Prostate gland (tissue), 2 donors: ENCODE results near the gene SH3PXD2A. TPM values are rescaled to one million over a fixed set of nuclear protein-coding genes. Genes with fewer than 3 reads are reported as not detected.

Source experiments
- DNase-seq: peaks from one replicate; pipeline ENCODE4 v3.0.0-alpha.2; 2019; ENCODE audit warnings: low spot score
- H3K27ac ChIP-seq, 2 donors: fragments of 200-600 bp; sonication (generic); 2 replicates each; pipeline ENCODE4 v1.5.1; 2017 to 2019
- H3K27me3 ChIP-seq: fragments of 200-600 bp; sonication (generic); replicated peaks from 2 replicates; pipeline ENCODE4 v1.5.1; 2019; ENCODE audit not compliant: insufficient read depth
- H3K36me3 ChIP-seq, 2 donors: fragments of 200-600 bp; sonication (generic); 1 replicate in 1 of 2; 2 replicates in 1 of 2; pipeline versions ENCODE4 v1.5.1 to v1.8.1; 2017 to 2019
- H3K4me1 ChIP-seq: fragments of 200-600 bp; sonication (generic); replicated peaks from 2 replicates; pipeline ENCODE4 v1.5.1; 2019
- H3K4me3 ChIP-seq, 2 donors: fragments of 200-600 bp; sonication (generic); 2 replicates each; pipeline ENCODE4 v1.5.1; 2017 to 2019
- H3K9me3 ChIP-seq: fragments of 200-600 bp; sonication (generic); 2 replicates; pipeline ENCODE4 v1.5.1; 2017
- POLR2A ChIP-seq: fragments of 450-650 bp; IDR thresholded peaks from one replicate; pipeline ENCODE4 v1.6.1; 2016; ENCODE audit warnings: antibody characterized with exemption, mild to moderate bottlenecking
- POLR2AphosphoS5 ChIP-seq: sonication (generic); formaldehyde crosslinking; IDR thresholded peaks from one replicate; pipeline ENCODE4 v1.6.1; 2017; ENCODE audit warnings: antibody characterized with exemption
- WGBS: methylation state at CpG from one replicate; pipeline ENCODE4 v1.1.5; 2018; 5-methylcytosine and 5-hydroxymethylcytosine counted together
- intact Hi-C: fragments of 100-400 bp; cut with DNase I; formaldehyde crosslinking; loops from one replicate; pipeline ENCODE4 v1.14.2; 2022
- total RNA-seq, 2 donors: library from RNA; depleted of rRNA; stranded (reverse); fragments of >200 nt; gene quantifications; one replicate each; pipeline ENCODE4 v1.1.0, GENCODE V29; 2016
- TF ChIP-seq, protein P1 (sequence below), 4 experiments: fragments of 200-600 bp in 2 of 4; fragments of 450-650 bp in 2 of 4; sonication (generic) in 2 of 4; IDR thresholded peaks; 1 replicate in 3 of 4; 2 replicates in 1 of 4; pipeline ENCODE4 v1.5.1; 2016 to 2019; ENCODE audit warnings: antibody characterized with exemption in 4 of 4, mild to moderate bottlenecking in 2 of 4, moderate library complexity in 2 of 4

SH3PXD2A gene
- total RNA-seq, 2 donors from 2014 or later: 14.2 to 26.4 TPM

DNA sequence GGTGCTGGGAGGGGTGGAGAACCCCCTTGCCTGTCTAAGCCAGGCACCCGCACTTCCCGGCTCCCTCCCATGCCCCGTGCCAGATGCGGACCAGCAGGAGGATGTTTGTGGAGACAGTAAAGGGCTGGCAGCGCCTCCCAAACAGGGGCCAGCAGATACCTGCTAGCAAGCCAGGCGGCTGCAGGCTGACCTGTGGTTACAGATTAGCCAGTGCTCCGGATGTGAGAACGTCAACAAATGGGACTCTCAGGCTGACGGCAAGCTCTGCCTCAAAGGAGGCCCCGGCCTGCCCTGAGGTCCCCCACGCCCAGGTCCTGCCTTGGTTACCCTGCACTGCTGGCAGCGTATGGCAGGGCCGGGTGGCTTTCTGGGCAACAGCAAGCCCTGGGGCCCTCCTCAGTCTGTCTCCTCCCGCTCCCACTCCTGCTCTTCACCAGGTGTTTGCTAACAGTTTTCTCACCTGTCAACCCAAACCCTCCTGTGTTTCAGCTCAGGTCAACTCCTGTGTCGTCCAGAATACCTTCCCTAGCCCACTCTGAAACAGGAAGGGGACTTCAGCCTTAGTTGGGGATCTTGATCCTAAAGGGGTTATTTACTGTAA is 276.5 kb downstream of the SH3PXD2A start:
- Histone ChIP-seq H3K36me3 (no peaks in the 10 kb centered on the region), H3K9me3 (no peaks in the 10 kb centered on the region), H3K4me3 (no peak overlapping the region), H3K4me1 (no peaks in the 10 kb centered on the region), H3K27me3 (no peaks in the 10 kb centered on the region), H3K27ac (no peak overlapping the region)
- intact Hi-C loops: no loop called here
- no peak for TF ChIP-seq POLR2A
- TF ChIP-seq, protein P1, sequence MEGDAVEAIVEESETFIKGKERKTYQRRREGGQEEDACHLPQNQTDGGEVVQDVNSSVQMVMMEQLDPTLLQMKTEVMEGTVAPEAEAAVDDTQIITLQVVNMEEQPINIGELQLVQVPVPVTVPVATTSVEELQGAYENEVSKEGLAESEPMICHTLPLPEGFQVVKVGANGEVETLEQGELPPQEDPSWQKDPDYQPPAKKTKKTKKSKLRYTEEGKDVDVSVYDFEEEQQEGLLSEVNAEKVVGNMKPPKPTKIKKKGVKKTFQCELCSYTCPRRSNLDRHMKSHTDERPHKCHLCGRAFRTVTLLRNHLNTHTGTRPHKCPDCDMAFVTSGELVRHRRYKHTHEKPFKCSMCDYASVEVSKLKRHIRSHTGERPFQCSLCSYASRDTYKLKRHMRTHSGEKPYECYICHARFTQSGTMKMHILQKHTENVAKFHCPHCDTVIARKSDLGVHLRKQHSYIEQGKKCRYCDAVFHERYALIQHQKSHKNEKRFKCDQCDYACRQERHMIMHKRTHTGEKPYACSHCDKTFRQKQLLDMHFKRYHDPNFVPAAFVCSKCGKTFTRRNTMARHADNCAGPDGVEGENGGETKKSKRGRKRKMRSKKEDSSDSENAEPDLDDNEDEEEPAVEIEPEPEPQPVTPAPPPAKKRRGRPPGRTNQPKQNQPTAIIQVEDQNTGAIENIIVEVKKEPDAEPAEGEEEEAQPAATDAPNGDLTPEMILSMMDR (IDR thresholded peaks at IDR 0.05): no peak
- no peak for TF ChIP-seq POLR2AphosphoS5
- WGBS: 39% methylated on average over 15 of the region's 15 CpGs
- no peak for DNase-seq

DNA sequence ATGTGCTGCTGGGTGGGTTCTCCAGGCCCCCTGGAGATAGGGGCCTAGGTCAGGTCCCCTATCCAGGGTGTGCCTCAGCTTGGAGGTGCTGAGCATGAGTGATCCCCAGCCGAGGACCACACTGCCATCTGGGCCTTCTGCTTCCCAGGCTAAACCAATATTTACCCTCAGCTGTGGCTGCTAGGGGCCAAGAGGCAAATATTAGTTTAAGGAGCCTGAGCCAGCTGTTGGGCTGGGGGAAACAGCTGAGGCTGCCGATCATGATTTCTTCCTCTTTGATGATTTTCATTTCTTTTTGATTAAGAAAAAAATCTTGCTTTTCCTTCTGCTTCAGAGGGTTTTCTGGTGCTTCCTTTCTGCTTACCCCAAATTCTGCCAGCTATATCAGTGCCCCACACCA is 278.5 kb downstream of the SH3PXD2A start:
- Histone ChIP-seq H3K9me3 (no peaks in the 10 kb centered on the region), H3K4me1 (no peaks in the 10 kb centered on the region), H3K36me3 (no peaks in the 10 kb centered on the region), H3K27me3 (no peaks in the 10 kb centered on the region), H3K4me3 (no peak overlapping the region), H3K27ac (no peak overlapping the region)
- DNase-seq: no peak
- no peak for TF ChIP-seq POLR2A
- TF ChIP-seq, protein P1 (IDR thresholded peaks at IDR 0.05): no peak
- intact Hi-C loops: no loop called here
- WGBS: 40% methylated on average over 2 of the region's 2 CpGs

DNA sequence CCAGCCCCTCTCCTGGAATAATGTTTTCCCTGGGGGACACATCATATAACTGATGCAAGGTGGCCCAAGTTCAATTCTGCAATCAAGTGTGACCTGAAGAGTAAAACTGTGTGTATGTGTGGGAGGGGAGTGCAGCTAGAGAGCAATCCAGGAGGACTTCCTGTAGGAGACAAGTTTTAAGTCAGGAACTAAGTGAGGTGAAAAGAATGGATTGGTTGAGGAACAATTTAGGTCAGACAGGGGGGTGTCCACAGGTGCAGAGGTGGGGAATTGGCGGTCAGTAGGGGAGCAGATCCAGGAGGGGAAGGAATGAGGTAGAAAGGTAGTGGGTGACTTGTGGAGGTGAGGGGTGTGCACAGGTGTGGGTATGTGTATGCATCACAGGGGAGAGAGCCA is 279.3 kb downstream of the SH3PXD2A start:
- TF ChIP-seq POLR2AphosphoS5: no peak
- 94% methylated on average over 1 of the region's 1 CpG for WGBS

DNA sequence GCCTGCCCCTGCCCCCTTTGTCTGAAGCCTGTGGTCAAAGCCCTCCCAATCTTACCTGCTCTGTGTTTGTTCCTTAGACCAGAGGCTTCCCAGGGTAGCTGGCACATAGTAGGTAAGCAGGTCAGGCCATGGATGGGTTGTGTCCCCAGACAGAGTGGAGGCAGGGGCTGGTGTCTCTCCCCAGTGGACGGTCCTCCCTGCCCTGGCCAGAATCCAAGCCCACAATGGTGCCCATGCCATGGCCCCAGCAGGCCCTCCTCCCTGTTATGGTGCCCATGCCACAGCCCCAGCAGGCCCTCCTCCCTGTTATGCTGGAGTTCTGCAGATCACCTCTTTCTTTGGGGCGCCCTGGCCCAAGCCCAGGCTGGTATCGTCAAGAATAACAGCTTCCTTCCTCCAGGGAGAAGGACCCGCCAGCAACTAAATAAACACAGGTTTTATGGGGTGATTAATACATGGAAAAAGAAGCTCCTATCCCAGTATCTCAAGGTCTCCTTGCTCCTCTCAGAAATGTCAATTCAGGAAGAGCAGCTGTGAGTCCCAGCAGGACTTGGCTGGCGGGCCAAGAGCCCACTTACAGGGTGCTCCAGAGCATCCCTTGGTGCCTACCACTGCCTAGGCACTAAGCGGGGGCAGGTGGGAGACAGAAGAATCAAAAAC is 279.8 kb downstream of the SH3PXD2A start:
- H3K27ac ChIP-seq: no peak overlapping the region

More for the DNA sequence above, 279.3 kb downstream of the SH3PXD2A start:
- H3K27me3 ChIP-seq: no peaks in the 10 kb centered on the region
- H3K9me3 ChIP-seq: no peaks in the 10 kb centered on the region
- no peaks in the 10 kb centered on the region for H3K4me1 ChIP-seq
- DNase-seq: no peak
- H3K27ac ChIP-seq: no peak overlapping the region
- no peak overlapping the region for H3K4me3 ChIP-seq
- intact Hi-C loops: no loop called here
- no peaks in the 10 kb centered on the region for H3K36me3 ChIP-seq

DNA sequence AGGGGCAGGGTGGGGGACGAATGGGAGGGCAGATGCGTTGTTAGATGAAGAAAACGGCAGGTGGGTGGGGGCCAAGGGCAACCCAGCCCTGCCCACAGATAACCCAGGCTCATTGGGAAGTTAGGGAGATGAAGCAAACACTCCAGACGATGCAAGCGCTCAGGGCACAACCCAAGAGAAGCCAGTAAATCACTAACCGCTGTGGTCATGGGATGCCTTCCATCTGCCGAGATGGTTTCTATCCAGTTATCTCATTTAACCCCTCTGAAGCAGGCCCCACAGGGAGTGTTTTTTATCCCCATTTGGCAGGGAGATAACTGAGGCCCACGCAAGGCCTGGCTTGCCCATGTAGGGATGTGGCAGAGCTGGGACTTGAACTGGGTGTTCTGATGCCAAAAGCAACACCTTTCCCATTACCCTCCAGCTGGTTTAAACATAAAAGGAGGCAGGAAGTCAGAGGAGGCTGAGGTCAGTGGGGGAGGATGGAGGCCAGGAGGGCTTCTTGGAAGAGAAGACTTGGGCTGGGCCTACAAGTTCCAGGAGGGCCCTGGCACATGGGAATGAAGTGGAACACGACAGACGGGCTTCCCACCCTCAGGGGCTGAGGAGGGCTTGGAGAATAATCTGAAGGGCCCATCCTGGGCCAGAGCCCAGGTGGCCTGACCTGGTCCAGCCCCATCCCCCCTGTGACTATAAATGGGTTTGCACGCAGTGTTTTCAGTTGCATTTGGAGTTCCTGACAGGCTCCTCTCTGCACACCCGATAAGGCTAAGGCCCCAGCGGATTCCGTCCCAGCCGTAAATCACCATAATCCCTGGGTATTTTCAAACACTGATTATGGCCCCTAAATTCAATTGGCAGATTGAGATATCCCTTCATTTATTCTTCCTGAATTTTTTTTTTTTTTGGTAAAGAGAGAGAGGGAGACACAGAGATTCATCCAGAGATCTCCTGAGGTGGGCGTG is 281.0 kb downstream of the SH3PXD2A start:
- no peak for DNase-seq
- 84% methylated on average over 16 of the region's 16 CpGs for WGBS
- Histone ChIP-seq H3K36me3 (no peaks in the 10 kb centered on the region), H3K27me3 (no peaks in the 10 kb centered on the region), H3K4me3 (no peak overlapping the region), H3K4me1 (no peaks in the 10 kb centered on the region), H3K27ac (no peak overlapping the region), H3K9me3 (no peaks in the 10 kb centered on the region)
- TF ChIP-seq, protein P1 (IDR thresholded peaks at IDR 0.05): no peak
- no peak for TF ChIP-seq POLR2AphosphoS5
- TF ChIP-seq POLR2A: no peak
- intact Hi-C loops: no loop called here

More for the DNA sequence above, 279.8 kb downstream of the SH3PXD2A start:
- TF ChIP-seq POLR2AphosphoS5: peak; percentile 35
- no peak for TF ChIP-seq POLR2A
- TF ChIP-seq, protein P1 (IDR thresholded peaks at IDR 0.05): no peak
- Histone ChIP-seq H3K36me3 (no peaks in the 10 kb centered on the region), H3K4me3 (no peak overlapping the region), H3K9me3 (no peaks in the 10 kb centered on the region), H3K27me3 (no peaks in the 10 kb centered on the region), H3K4me1 (no peaks in the 10 kb centered on the region)
- WGBS: 24% methylated on average over 6 of the region's 6 CpGs
- no peak for DNase-seq
- intact Hi-C loops: no loop called here
